HG03060 (cell line): ENCODE measurements around the gene PPP1R9B.

Experiments
- ATAC-seq: cut with Tn5 transposase; IDR thresholded peaks from one replicate; pipeline ENCODE4 v1.9.1; 2021; ENCODE audit warnings: low read depth, moderate number of reproducible peaks; ENCODE audit not compliant: unreplicated experiment

Gene PPP1R9B

GRCh38 chr17:50150354-50151040, at the start of gene PPP1R9B:
Gene PPP1R9B, minus strand, starts transcription at chr17:50150677. Its CDS starts 164 bp downstream, at chr17:50150513.
- ATAC-seq: no peak

- ATAC-seq: no peak
These were observed 49.5 kb upstream of the PPP1R9B start for GRCh38 chr17:50199803-50200456.

GRCh38 chr17:50199211-50199802, 48.8 kb upstream of the PPP1R9B start:
- ATAC-seq: no peak

- ATAC-seq: no peak
These were observed 47.7 kb upstream of the PPP1R9B start for GRCh38 chr17:50198026-50198669.

- no peak for ATAC-seq
These were observed 46.3 kb upstream of the PPP1R9B start for GRCh38 chr17:50196826-50197225.

GRCh38 chr17:50196036-50196435, 45.6 kb upstream of the PPP1R9B start:
- no peak for ATAC-seq

GRCh38 chr17:50194934-50195865, 44.7 kb upstream of the PPP1R9B start:
- no peak for ATAC-seq

- no peak for ATAC-seq
These were observed 43.9 kb upstream of the PPP1R9B start for GRCh38 chr17:50194140-50194933.

- no peak for ATAC-seq
These were observed 42.3 kb upstream of the PPP1R9B start for GRCh38 chr17:50192618-50193291.

GRCh38 chr17:50192144-50192617, 41.7 kb upstream of the PPP1R9B start:
- no peak for ATAC-seq

- ATAC-seq: no peak
These were observed 41.1 kb upstream of the PPP1R9B start for GRCh38 chr17:50191359-50192143.

- ATAC-seq: no peak
These were observed 40.3 kb upstream of the PPP1R9B start for GRCh38 chr17:50190603-50191358.

- no peak for ATAC-seq
These were observed 39.8 kb upstream of the PPP1R9B start for GRCh38 chr17:50190293-50190602.

GRCh38 chr17:50189550-50190292, 39.2 kb upstream of the PPP1R9B start:
- ATAC-seq: no peak

- no peak for ATAC-seq
These were observed 38.6 kb upstream of the PPP1R9B start for GRCh38 chr17:50188921-50189549.

GRCh38 chr17:50188531-50188920, 38.0 kb upstream of the PPP1R9B start:
- no peak for ATAC-seq
